ENCODE results near the gene VPS37B. TPM values are rescaled to one million over a fixed set of nuclear protein-coding genes. Genes with fewer than 3 reads are reported as not detected.

The VPS37B gene
- total and polyA plus RNA-seq, 8 donors = 13.4 to 105 (median 47.8) TPM

- Histone ChIP-seq H3K27ac (no peak overlapping the region), H3K36me3 (peaks cover 0 to 24% (median 10%) of the 10 kb centered on the region in 4 donors), H3K4me3 (no peak overlapping the region), H3K9me3 (no peaks in the 10 kb centered on the region), H3K4me1 (no peaks in the 10 kb centered on the region), H3K27me3 (no peaks in the 10 kb centered on the region)
- no peak for DNase-seq
- WGBS, 5 donors = 74 to 93% (median 92%) methylated on average over 10 to 14 of the region's 14 CpGs
- TF ChIP-seq EP300 (IDR thresholded peaks at IDR 0.05) (no peak), POLR2A (IDR thresholded peaks at IDR 0.05) (no peak), POLR2AphosphoS5 (IDR thresholded peaks at IDR 0.05) (no peak), CTCF (IDR thresholded peaks at IDR 0.05) (no peak)
- intact Hi-C loops (cut with DNase I; ENCODE audit: low total_unique reads) = no loop called here
Observed at GRCh38 chr12:122929148-122929538, 33.2 kb upstream of the VPS37B start.

- no peaks in the 10 kb centered on the region for H3K9me3 ChIP-seq
- no peak overlapping the region for H3K27ac ChIP-seq
- intact Hi-C loops (cut with DNase I; ENCODE audit: low total_unique reads) = no loop called here
- no peak for DNase-seq
- no peaks in the 10 kb centered on the region for H3K27me3 ChIP-seq
- no peaks in the 10 kb centered on the region for H3K4me1 ChIP-seq
- no peak overlapping the region for H3K4me3 ChIP-seq
- 78 to 92% (median 87%) methylated on average over 8 to 12 of the region's 12 CpGs for WGBS, 5 donors
- TF ChIP-seq POLR2A (IDR thresholded peaks at IDR 0.05) (no peak), POLR2AphosphoS5 (IDR thresholded peaks at IDR 0.05) (no peak), EP300 (IDR thresholded peaks at IDR 0.05) (no peak), CTCF (IDR thresholded peaks at IDR 0.05) (no peak)
- H3K36me3 ChIP-seq = peaks cover 0 to 24% (median 10%) of the 10 kb centered on the region in 4 donors
Observed at GRCh38 chr12:122928404-122929147, 32.7 kb upstream of the VPS37B start.

- intact Hi-C loops (cut with DNase I; ENCODE audit: low total_unique reads) = no loop called here
- 87 to 90% (median 89%) methylated on average over 11 of the region's 11 CpGs for WGBS, 5 donors
- no peak for TF ChIP-seq CTCF (IDR thresholded peaks at IDR 0.05)
- no peak for TF ChIP-seq POLR2A (IDR thresholded peaks at IDR 0.05)
- no peak for TF ChIP-seq POLR2AphosphoS5 (IDR thresholded peaks at IDR 0.05)
- no peak for TF ChIP-seq EP300 (IDR thresholded peaks at IDR 0.05)
Observed at GRCh38 chr12:122927756-122928403, 32.0 kb upstream of the VPS37B start.

GRCh38 chr12:122921917-122922316 is 26.0 kb upstream of the VPS37B start:
- peak; percentile 45 to 59 for DNase-seq
- H3K27me3 ChIP-seq = no peaks in the 10 kb centered on the region
- H3K4me3 ChIP-seq = no peak overlapping the region
- H3K36me3 ChIP-seq = no peaks in the 10 kb centered on the region
- H3K27ac ChIP-seq = peak overlapping the region in 3 of 5 donors; percentile 34 to 54 (median 52)
- H3K9me3 ChIP-seq = no peaks in the 10 kb centered on the region
- TF ChIP-seq EP300 (IDR thresholded peaks at IDR 0.05) = no peak
- no peak for TF ChIP-seq CTCF (IDR thresholded peaks at IDR 0.05)
- no peak for TF ChIP-seq POLR2A (IDR thresholded peaks at IDR 0.05)
- TF ChIP-seq POLR2AphosphoS5 (IDR thresholded peaks at IDR 0.05) = no peak
- WGBS, 5 donors = 14 to 59% (median 35%) methylated on average over 8 of the region's 8 CpGs
- H3K4me1 ChIP-seq = peaks cover 10 to 42% (median 25%) of the 10 kb centered on the region in 4 donors
- intact Hi-C loops (cut with DNase I; ENCODE audit: low total_unique reads) = no loop called here

More at GRCh38 chr12:122927756-122928403, 32.0 kb upstream of the VPS37B start:
- DNase-seq = no peak
- Histone ChIP-seq H3K4me1 (no peaks in the 10 kb centered on the region), H3K27me3 (no peaks in the 10 kb centered on the region), H3K9me3 (no peaks in the 10 kb centered on the region), H3K27ac (no peak overlapping the region), H3K36me3 (peaks cover 0 to 19% (median 10%) of the 10 kb centered on the region in 4 donors), H3K4me3 (no peak overlapping the region)

Data from stomach (tissue), 9 donors.